ENCODE results near the gene BRD3OS.

The BRD3OS gene

GRCh38 chr9:134064711-134065110 lies 39.4 kb downstream of the BRD3OS start:
- H3K27ac ChIP-seq, result peak overlapping the region; percentile 96
- no peak for TF ChIP-seq ZFX (IDR thresholded peaks at IDR 0.05)
- TF ChIP-seq, protein P1, sequence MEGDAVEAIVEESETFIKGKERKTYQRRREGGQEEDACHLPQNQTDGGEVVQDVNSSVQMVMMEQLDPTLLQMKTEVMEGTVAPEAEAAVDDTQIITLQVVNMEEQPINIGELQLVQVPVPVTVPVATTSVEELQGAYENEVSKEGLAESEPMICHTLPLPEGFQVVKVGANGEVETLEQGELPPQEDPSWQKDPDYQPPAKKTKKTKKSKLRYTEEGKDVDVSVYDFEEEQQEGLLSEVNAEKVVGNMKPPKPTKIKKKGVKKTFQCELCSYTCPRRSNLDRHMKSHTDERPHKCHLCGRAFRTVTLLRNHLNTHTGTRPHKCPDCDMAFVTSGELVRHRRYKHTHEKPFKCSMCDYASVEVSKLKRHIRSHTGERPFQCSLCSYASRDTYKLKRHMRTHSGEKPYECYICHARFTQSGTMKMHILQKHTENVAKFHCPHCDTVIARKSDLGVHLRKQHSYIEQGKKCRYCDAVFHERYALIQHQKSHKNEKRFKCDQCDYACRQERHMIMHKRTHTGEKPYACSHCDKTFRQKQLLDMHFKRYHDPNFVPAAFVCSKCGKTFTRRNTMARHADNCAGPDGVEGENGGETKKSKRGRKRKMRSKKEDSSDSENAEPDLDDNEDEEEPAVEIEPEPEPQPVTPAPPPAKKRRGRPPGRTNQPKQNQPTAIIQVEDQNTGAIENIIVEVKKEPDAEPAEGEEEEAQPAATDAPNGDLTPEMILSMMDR (conservative IDR thresholded peaks at IDR 0.05), result no peak

DNA sequence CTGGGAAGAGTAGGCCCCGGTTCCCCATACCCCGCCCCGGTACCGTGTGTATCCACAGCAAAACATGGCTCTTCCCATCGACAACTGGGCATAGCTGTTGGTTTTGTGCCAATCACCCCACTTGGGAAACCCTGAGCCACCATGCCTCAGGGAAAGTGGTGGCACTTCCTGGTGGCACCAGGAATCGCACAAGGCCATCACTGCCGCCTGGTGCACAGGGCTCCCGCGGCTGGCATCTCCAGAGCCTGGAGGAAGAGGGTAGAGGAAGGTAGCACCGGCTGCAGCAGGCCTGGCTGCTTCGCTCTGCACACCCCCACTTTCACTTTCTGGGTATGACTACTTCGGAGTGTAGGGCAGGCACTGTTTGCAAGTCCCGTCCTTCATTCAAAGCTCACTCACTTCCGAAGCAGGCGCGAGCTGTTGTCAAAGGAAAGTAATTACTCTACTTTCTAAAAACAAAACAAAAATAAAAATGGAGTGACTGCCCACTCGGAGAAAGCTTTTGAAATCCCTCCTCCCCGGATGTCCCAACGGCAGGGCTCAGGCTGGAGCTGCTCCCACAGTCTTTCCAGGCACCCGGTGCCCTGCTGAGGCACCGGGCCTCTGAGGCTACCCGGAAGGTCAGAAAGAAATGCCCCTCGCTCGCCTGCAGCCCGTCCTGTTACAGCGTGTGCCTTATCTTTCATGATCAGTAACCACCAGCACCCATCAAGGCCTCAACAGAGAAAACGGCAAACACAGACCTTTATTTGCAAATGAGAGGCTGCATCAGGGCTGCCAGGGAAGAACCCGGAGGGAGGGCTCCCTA lies 40.5 kb downstream of the BRD3OS start:
- peak overlapping the region; percentile 96 for H3K27ac ChIP-seq
- TF ChIP-seq, protein P1 (conservative IDR thresholded peaks at IDR 0.05), result no peak
- peak; percentile 57; the same call in 1 of the 2 replicates for TF ChIP-seq ZFX (IDR thresholded peaks at IDR 0.05)

- peak overlapping the region; percentile 96 for H3K27ac ChIP-seq
- TF ChIP-seq, protein P1 (conservative IDR thresholded peaks at IDR 0.05), result no peak
- no peak for TF ChIP-seq ZFX (IDR thresholded peaks at IDR 0.05)
Measured at GRCh38 chr9:134066526-134066912, 41.2 kb downstream of the BRD3OS start.

DNA sequence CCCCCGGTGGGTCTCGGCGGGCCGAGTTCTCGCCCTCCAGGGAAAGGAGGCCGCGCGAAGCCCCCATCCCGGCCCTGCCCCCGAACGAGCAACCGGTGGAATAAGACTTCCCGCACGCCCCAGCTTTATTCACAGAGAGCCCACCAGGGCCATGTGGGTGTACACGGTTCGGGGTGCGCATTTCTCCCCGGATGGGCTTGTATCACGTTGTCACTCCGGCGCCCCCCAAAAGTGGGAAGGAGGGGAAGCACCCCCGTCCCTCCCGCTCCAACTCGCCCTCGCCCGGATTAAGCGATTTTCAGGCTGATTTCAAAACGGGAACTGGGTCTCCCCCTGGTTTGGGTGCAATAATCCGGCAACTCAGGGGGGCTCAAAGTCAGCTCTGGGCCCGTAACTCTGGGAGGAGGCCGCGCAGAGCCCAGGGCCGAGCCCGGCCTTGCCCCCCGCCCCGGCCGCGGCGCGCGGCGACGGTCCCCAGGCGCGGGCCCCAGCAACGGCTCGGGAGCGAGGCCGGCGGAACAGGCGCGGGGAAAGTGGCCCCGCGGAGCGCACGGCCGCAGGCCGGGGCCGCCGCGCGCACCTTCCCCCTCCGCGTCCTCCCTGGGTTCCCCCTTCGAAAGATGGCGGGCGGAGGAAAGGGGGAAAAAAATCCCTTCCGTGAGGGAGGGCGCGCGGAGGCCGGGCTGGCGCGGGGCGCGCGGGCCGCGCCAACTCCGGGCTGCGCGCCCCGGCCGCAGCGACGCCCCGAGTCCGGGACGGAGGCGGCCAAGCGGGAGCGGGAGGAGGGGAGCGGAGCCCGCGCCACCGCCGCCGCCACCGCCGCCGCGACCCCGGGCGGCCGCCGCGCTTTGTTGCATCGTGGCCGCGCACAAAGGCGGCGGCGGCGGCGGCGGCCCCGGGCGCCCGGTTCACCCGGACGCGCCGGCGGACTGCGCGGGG lies 41.9 kb downstream of the BRD3OS start:
- H3K27ac ChIP-seq, result peak overlapping the region; percentile 96
- peak; percentile 90 for TF ChIP-seq ZFX (IDR thresholded peaks at IDR 0.05)
- TF ChIP-seq, protein P1 (conservative IDR thresholded peaks at IDR 0.05), result no peak

DNA sequence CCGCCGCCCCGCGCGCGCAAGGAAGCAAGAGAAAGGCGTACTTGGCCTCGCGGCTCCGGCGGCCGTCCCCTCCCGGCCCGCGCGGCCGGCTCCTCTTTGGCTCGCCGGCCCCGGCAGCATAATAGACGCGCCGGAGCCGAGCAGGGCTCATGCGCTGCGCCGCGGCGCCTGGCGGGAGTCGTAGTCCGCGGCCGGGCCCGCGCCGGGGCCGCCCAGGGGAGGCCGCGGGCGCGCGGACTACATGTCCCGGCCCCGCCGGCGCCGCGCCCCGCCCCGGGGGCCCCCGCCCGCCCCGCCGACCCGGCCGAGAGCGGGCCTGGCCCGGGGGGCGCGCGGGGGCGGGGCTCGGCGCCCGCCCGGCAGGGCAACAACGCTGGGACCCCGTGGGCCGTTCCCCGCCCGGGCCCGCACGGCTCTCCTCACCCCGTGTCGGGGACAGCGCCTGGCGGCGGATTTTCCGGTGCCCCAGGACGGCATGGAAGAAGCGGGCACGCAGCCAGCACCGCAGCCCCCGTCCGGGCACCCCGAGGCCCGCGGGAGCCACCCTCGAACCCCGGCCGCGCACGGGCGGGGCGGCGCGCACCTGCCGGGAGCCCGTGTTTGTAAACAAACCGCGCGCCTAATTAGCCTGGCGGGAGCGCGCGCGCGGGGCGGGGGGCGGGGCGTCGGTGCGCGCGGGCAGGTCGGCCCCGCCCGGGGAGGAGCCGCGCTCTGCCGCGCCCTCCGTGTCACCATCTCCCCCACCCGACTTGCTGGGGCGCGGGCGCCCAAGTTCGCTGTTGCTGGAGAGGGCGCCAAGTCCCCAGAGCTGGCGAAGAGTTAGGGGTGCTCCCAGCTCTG lies 42.8 kb downstream of the BRD3OS start, which contains the start of gene BRD3:
Gene BRD3 (minus strand): TSS at position 123 of the 840 bp plus-strand sequence. CDS start 14,549 bp downstream, outside the sequence.
- peak within 1 kb of the TSS; percentile 96 for H3K27ac ChIP-seq
- no peak for TF ChIP-seq ZFX (IDR thresholded peaks at IDR 0.05)
- TF ChIP-seq, protein P1 (conservative IDR thresholded peaks at IDR 0.05), result no peak

DNA sequence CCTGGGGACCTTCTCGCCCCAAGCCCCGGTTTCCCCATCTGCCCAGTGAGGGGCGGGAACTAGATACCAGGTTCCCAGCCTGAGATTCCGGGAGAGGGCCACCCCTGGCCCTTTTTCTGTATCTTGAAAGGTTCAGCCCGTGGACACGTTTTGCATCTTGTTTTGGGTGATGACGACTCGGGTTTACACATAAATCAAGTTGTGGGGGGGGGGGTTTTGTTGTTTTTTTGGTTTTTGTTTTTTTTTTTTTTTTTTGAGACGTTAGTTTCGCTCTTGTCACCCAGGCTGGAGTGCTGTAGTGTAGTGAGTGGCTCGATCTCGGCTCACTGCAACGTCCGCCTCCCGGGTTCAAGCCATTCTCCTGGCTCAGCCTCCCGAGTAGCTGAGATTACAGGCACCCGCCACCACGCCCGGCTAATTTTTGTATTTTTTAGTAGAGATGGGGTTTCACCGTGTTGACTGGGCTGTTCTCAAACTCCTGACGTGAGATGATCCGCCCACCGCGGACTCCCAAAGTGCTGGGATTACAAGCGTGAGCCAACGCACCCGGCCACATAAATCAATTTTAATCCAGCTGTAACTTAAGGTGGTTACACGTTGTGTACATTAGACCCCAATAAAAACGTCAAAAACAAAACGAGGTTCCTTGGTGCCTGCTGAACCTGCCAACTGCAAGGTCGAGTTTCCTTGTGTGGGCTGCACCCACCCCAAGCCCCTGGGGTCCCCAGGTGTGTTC lies 43.6 kb downstream of the BRD3OS start:
- peak overlapping the region; percentile 96 for H3K27ac ChIP-seq
- TF ChIP-seq ZFX (IDR thresholded peaks at IDR 0.05), result no peak
- TF ChIP-seq, protein P1 (conservative IDR thresholded peaks at IDR 0.05), result no peak
